Mammary epithelial cell (primary cell): ENCODE results near the gene SMAD7.

Experiments used
- CTCF ChIP-seq, 2 donors: IDR thresholded peaks in 1 of 2; conservative IDR thresholded peaks in 1 of 2; 2 replicates each; pipeline ENCODE4 v1.5.1; 2011 to 2012; ENCODE audit warnings: inconsistent platforms in 2 of 2, low read length in 2 of 2, mild to moderate bottlenecking in 2 of 2, control low read depth in 1 of 2, low read depth in 1 of 2; ENCODE audit not compliant: insufficient read depth in 1 of 2; ENCODE audit errors: extremely low read depth in 1 of 2
- EZH2 ChIP-seq: IDR thresholded peaks from 2 replicates; pipeline ENCODE4 v1.6.1; 2012; ENCODE audit warnings: low read length, inconsistent platforms, borderline replicate concordance

- TF ChIP-seq CTCF (conservative IDR thresholded peaks at IDR 0.05 in 1 of 2, IDR thresholded peaks at IDR 0.05 in 1 of 2; ENCODE audit: extremely low read depth in 1 of 2, insufficient read depth in 1 of 2, low read depth in 1 of 2, low read length in 2 of 2) (no peak), EZH2 (no peak)
Measured at GRCh38 chr18:48910972-48911545, 39.7 kb downstream of the SMAD7 start.
